Hematopoietic multipotent progenitor cell treated with erythropoietin and hydrocortisone succinate and interleukin-3 and kit ligand, for 15 days (in vitro differentiated cells): ENCODE measurements around the gene IGF2BP3.

ENCODE experiments used
- DNase-seq: peaks from one replicate; pipeline ENCODE4 v3.0.0-alpha.2; 2015; ENCODE audit warnings: low spot score

IGF2BP3 gene

DNA sequence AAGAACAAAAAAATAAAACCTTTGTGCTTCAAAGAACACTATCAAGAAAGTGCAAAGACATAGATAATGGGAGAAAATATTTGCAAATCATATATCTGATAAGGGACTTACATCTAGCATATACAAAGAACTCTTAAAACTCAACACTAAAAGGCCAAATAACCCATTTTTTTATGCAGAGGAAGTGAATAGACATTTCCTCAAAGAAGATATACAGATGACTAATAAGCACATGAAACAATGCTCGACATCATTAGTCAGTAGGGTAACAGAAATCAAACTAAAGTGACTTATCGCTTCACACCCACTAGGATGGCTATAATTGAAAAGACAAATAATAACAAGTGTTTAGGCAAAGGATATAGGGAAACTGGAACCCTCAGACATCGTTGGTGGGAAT, 93.2 kb downstream of the IGF2BP3 start:
- DNase-seq = no peak

DNA sequence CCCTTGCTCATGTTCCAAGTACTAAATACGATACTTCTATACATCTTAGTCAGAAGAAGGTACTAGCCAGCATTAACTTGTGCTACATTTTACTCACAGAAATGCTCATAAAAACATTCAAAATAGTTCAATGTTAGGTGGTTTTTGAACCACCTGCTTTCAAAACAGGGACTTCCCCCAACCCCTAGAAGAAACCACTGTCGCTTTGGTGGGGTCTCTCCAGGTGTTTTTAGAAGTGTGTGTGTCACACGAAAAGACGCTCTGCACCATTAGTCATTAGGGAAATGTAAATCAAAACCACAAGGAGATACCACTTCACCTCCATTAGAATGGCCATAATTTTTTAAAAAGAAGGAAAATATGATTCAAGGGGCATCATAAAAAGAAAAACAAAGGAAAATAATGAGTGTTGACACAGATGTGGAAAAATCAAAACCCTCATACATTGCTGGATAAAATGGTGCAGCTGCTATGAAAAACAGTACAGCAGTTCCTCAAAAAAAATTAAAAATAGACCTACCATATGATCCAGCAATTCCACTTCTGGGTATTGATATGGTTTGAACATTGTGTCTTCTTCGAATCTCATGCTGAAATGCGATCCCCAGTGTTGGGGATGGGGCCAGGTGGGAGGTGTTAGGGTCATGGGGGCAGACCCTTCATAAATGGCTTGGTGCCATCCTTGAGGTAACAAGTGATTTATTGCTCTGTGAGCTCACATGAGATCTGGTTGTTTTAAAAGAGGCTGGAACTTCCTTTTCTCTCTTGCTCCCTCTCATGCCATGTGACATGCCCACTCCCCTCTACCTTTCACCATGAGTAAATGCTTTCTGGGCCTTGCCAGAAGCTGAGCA, 96.9 kb downstream of the IGF2BP3 start:
- no peak for DNase-seq

DNA sequence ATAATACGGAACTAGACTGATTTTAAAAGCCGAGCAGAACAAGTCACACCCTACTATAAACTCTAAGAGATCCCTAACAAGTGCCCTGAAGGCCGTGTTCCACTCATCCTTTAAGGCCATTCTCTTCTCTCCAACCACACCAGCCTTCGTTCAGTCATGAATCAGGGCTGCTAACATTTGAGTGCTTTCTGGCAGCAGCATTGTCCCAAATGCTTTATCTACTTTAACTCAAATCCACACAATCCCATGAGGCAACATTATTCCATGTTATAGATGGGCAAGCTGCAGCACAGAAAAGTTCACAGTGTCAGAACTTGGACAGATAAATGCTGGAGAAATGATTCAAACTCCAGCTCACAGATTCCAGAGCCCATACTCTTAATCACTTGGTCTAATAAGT, 97.7 kb downstream of the IGF2BP3 start:
- no peak for DNase-seq

DNA sequence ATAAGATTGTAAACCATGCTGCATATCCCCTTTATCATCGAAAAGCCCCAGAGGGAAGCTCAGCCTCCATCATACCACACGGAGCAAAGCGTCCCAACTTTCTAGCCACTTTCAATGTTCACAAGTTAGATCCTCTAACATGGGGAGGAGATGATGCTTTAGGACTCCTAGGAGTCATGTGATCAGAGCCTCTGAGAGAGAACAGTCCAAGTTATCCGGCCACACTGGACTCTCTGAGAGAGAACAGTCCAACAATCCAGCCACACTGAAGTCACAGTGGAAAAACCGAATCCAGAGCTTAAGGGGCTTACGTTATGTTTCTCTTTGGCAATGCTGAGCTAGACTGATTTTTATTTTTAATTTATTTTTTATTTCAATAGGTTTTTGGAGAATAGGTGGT, 98.6 kb downstream of the IGF2BP3 start:
- no peak for DNase-seq

DNA sequence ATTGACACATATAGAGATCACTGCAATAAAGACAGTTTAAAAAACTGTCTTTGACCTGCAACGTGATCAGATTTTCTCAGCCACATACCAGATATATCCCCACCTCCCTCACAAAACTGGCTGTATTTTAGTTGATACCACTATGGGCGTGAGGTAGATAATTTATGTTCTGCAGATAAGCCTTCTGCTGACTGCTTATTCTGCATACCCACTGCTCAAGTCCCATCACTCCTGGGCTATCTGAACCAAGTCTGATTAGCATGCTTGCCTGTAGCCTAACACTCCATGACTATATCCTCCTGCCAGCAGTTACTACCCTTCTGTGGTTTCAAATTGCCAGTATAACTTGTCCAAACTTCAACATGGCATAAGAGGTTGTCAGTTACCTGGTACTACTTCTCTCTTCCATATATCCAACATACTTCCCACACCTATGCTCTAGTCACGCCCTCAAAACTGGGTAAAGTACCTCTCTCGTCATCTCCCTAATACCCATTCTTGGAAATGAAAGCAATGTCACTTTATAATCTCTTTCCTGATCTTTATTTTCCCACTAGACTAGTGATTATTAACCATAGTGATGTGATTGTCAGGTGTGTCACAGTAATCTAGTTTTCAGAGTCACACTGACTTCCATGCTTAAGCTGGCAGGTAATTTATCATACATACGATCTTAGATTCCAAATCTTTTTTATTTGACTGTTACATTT, 100.4 kb downstream of the IGF2BP3 start:
- no peak for DNase-seq

DNA sequence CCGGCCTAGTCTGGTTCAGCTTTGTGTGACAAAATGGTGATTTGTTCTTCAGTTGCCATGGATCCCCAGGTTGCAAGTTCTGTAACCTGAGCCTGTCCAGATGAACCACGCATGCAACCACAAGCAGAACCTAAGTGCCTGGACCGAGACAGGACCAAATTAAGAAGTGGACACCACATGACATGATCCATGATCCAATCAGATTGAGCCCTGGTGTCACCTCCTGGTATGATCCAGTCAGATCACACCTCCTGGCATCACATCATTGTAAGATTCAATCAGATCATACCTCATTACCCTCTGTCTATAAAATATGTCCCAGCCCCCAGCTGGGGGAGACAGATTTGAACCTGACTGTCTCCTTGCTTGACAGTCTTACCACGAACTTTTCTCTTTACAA, 101.2 kb downstream of the IGF2BP3 start:
- no peak for DNase-seq

DNA sequence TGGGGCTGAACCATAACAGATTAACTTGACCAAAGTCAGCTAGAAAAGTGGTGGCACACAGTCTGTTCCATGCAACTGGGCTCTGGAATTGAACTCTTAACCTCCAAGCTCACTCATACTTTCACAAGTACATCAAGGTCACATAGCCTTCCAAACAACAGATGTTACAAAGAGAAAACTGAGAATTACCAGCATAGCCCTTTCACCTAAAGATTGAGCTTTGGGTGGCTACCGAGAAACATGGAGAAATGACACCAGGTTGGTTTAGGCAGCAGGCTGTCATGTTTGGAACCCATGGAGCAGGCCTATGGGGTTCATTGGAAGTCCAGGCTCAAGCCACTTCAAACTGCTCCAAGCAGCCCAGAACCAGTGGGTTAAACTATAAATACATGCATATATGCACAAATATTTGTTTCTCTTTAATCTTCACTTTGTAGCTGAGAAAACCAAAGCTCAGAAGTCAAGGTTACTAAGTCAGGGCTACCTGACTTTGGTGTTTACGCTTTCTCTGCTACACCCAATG, 112.1 kb downstream of the IGF2BP3 start:
- no peak for DNase-seq

DNA sequence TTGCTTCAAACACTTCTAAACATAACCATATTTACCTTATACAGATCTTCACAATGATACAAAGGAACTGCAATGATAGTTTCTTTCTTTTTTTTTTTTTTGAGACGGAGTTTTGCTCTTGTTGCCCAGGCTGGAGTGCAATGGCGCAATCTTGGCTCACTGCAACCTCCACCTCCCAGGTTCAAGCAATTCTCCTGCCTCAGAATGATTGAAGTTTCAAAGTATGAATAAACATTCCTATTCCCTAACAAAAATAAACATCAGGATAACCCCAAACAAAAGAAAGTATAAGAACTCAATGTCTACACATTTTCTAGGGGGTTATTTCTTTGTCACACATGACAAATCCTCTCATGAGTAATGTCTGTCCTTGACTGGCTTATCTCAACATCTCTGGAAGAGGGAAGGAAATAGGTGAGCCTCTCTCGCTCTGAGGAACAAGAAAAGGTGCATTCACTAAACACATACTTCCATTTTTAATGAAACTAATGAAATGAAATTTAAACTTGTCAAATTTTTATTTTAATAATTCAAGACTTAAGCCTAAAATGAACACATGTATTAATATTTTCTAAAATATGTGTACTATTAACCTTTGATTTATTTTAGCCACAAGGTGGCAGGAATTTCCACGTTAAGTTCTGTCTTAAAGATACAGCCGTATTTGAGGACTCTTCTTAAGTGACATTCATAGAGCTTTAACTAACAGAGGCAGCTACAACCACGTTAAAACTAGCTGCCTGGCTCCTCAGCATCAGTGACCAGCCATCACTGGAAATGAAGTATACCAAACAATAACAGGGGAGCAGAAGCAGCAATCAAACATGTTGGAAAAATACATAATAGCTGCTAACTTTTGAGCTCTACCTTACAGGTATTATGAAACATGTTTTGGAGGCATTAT, 112.8 kb downstream of the IGF2BP3 start:
- no peak for DNase-seq

DNA sequence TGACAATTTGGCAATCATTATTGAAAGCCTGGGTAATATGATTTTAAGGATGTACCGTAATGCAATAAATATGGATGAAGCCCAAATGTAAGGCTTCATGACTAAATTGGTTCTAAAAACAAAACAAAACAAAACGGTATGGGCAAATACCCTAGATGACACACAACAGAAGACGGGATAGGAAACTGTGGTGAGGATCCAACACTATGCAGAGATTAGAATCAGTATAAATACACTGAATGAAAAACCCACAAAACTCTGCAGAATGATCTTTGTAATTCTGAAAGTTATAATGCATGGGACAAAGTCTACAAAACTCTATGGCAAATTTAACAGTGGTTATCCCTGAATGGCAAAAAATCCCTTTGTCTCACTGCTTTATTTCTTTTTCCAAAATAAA, 113.6 kb downstream of the IGF2BP3 start:
- no peak for DNase-seq

DNA sequence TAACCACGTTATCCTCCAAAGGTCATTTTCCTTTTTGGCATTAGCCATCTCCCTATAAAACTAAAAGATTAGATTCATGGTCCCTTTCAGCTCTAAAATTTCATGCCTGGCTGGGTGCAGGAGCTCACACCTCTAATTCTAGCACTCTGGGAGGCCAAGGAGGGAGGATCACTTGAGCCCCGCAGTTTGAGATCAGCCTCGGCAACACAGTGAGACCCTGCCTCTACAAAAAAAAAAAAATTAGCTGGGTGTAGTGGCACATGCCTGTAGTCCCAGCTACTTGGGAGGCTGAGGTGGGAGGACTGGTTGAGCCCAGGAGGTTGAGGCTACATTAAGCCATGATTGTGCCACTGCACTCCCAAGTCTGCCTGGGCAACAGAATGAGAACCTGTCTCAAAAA, 114.1 kb downstream of the IGF2BP3 start:
- no peak for DNase-seq

DNA sequence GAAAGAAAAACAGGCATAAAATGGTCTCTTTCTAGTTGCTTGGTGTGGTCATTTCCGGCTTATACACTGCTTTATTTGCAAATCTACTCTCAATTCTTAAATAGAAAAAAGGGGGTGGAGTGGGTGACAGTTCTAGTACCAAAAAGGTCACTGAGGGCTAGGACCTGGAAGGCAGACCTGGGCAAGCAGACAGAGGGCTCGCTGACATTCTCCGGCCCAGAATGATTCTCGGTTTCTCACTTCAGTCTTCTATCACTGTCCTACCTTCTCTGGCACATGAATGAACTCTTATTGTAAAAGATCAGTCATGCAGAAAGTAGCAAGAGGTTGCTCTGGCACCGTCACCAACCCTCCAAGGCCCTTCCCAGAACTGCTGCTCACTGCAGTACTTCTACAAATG, 117.1 kb downstream of the IGF2BP3 start:
- DNase-seq = no peak

DNA sequence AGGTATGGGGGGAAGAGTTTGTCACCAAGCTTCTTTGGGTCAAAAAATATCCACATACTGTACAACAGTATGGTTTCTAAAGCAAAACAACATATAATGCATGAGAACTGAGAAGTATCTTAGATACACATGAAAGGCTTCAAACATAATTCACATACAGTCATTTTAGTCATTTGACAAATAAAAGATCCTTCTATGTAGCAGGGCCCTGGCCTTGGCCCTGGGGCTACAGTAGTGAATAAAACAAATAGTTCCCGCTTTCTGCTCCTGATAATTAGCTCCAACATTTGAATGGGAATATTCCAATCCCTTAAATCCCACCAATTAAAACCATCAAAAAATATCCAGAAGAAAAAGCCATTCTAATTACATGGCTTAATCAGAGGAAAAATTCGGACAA, 119.8 kb downstream of the IGF2BP3 start:
- DNase-seq = no peak

DNA sequence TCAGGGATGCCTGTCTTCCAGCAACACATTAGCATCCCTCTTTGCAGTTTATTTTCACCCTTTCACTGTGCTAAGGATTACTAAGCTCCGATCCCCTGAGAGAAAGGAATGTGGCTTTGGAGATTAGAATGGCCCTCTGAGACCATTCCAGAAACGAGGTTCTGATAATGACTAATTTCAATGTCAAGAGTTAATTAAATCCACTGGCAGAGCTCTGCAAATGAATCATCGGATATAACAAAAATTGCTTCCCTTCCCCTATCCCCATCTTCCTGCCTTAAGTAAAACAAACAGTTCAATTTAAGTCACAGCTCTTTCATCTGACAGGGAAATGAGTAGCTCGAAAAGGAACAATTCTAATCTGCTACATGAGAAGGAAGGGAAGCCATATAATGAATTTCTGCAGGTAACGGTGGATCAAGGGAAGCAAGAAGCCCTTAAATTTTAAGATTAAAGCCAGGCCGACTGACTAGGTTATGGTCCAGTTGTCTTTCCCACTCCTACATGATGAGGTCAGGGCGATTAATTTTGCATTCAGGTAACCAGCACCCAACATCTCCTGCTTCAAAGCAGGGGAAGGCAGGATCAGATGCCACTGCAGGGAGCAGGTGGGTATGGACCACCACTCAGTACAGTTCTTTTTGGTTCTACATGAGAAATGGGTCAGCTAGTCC, 120.7 kb downstream of the IGF2BP3 start:
- DNase-seq = no peak

DNA sequence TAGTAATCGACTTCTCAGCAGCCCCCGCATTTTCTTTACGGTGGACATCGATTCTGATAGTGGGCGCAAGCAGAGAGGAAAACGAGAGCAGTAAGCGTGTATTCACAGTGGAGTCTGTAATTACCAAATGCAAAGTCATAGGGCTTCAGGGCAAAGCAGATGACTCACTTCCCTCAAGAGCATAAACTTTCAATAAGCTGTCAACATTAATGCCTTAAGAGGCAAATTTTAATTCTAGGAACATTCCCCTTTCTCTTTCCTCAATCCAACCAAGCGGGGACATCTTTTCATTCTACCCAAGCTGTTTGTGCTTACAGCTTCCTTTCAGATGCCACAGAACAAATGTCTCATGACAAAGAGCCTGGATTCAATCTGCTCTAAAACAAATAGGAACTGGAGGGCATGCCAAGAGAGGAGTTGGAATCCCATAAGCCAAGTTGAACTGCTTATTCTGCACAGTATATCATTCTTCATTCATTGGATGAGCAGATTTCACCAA, 122.6 kb downstream of the IGF2BP3 start:
- no peak for DNase-seq

DNA sequence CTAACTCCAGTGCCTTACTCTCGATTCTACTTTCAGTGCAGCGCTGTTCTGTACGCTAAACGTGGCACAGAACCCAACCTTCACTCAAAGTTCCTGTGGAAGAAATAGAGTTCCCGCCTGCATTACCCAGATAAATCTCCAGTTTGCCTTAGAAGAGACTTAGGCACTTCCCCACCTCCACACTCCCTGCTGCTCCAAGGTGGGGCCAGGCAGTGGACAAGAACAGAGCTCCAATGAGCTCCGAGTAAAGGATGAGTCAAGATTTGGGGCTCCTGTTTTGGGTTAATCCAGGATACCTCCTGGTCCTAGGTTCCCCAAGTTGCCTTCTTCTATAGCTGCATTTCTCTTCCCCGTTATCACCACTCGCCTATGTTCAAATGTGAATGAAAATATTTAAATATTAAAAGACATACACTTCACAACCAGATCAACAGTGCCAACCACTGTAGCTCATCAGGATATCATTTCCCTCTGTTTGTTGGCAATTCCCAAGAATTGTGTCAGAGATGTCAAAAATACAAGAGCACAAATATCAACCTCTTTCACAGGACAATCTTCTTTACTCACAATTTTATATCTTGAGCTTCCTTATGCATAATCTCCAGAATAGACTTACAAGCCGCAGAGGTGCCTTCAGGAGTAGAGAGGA, 123.1 kb downstream of the IGF2BP3 start:
- DNase-seq = no peak

DNA sequence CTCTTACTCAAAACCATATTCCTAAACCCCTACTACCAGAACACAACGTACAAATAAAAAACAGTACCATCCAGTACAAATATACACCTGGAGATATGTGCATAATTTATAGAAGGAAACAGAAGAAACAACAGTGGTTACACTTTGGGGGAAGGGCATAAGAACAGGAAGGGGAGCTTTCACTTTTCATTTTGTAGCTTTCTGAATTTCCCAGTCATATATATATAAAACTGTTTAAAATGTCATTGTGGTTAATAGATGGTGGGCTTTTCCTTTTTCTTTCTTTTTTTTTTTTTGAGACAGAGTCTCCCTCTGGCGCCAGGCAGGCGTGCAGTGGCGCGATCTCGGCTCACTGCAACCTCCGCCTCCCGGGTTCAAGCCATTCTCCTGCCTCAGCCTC, 124.0 kb downstream of the IGF2BP3 start:
- DNase-seq = no peak

DNA sequence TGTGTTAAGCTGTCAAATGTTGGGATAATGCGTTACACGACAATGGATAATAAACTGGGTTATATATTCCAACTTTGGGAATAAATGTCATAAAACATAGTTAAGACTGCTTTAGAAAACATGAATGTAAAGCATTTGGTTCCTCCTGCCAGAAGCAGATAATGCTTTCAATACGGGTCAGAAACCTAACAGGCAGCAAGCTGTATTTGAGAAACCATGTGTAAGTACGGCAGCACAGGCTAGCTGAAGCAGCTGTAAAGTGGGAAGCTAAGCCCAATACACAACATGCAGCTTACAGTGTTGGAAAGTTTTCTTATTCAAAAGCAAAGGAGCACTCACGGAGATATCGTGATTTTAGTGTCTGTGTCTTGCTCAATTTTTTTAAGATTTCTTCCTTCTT, 124.7 kb downstream of the IGF2BP3 start:
- DNase-seq = no peak

DNA sequence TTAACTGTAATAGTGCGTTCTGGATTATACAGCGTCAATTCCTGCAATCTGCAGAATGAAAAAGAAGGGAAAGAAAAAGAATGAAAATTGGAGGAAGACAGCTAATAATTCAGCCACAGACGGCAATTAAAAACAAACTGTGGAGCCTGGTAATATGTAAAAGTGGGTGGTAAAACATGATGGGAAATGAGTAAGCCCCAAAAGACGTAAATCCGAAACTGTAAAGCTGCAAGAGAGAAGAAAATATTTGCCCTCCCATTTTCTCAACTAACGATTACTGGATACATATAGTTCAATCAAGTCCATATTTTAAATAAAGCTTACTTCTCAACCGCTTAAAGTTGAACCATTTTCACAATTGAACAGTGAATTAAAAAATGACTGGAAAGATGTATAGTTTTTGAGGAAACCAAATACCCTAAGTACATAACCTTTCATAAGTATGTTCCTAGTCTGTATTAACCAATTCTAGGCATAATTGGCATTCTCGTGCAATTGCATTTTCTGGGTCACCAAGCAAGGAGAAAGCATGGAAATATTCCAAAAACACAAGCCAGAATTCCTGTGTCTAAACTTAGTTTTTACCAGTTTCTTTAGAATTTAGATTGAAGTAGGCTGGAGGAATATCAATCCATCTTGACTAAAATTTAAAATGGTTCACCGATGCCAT, 126.3 kb downstream of the IGF2BP3 start:
- no peak for DNase-seq

DNA sequence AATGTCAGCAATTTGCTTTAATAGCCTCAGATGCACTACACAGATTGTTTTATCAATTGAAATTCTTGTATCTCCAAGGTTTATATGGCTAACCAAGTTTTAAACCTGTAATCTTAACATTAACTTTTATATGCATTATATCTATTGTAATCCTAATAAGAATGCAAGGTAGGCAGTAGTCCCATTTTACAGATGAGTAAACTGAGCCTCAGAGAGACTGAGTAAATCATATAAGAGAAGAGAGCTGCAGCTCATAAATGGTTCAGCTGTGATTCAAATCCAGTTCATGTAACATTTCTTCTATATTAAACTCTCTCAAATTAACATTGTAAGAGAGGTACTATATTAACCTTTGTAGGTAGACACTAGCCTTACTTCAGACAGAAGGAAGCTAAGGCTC, 127.2 kb downstream of the IGF2BP3 start:
- no peak for DNase-seq

DNA sequence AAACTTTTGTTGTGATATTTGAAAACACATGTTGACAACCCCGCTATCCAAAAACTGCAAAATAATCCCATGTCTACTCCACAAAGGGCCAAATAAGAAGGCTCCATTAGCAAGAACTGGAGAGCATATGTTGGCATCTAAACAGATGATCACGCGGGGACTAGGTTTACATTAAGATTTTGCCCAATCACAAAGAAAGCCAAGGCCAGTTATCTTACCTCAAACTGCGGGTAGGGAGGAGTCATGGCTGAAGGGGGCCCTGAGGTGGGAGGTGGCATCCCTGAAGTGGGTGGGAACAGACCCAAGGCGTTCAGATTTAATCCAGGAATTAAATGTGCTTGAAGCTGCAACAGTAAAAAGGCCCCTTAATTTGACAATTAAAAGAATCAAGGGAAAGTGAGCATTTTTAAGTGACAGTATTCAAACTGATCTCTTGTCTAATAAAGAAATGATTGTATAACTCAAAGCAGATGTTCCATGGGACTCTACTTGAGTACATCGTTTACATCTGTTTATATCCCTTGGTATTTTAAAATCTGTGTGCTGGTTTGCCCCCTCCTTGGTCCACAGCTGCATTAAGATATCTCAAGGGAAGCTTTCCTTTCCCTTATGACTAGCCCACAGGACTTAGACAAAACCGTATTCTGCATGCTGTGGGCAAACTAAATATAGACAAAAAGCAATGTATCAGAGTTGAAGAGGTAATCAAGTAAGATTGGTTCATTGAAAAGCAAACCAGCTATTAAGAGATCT, 128.3 kb downstream of the IGF2BP3 start:
- DNase-seq = no peak
